ENCODE measurements around the gene SERGEF.

- TF ChIP-seq, protein P1, sequence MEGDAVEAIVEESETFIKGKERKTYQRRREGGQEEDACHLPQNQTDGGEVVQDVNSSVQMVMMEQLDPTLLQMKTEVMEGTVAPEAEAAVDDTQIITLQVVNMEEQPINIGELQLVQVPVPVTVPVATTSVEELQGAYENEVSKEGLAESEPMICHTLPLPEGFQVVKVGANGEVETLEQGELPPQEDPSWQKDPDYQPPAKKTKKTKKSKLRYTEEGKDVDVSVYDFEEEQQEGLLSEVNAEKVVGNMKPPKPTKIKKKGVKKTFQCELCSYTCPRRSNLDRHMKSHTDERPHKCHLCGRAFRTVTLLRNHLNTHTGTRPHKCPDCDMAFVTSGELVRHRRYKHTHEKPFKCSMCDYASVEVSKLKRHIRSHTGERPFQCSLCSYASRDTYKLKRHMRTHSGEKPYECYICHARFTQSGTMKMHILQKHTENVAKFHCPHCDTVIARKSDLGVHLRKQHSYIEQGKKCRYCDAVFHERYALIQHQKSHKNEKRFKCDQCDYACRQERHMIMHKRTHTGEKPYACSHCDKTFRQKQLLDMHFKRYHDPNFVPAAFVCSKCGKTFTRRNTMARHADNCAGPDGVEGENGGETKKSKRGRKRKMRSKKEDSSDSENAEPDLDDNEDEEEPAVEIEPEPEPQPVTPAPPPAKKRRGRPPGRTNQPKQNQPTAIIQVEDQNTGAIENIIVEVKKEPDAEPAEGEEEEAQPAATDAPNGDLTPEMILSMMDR (IDR thresholded peaks at IDR 0.05): no peak
- TF ChIP-seq RCOR1 (IDR thresholded peaks at IDR 0.05; ENCODE audit: low read length) (no peak), FOXJ3 (CRISPR knock-in tag; IDR thresholded peaks at IDR 0.05) (no peak), FOSL2 (IDR thresholded peaks at IDR 0.05; ENCODE audit: borderline replicate concordance, low read depth) (no peak), POLR2AphosphoS5 (IDR thresholded peaks at IDR 0.05; ENCODE audit: low read depth, low read length) (no peak), EZH2phosphoT487 (IDR thresholded peaks at IDR 0.05; ENCODE audit: borderline replicate concordance, low read depth) (no peak), ZBTB33 (IDR thresholded peaks at IDR 0.05; ENCODE audit: borderline replicate concordance, low read depth) (no peak)
These were observed 207.0 kb downstream of the SERGEF start for GRCh38 chr11:17805873-17806272.

Measured in SK-N-SH (cell line).